ENCODE measurements around the gene DDAH1. TPM values are rescaled to one million over a fixed set of nuclear protein-coding genes. Genes with fewer than 3 reads are reported as not detected.

DDAH1 gene
- total and polyA plus RNA-seq, 2 of the 8 experiments (the other 6 are each of a cell fraction or from before 2014, with no cell fraction given) = 22.8 to 54.5 TPM

DNA sequence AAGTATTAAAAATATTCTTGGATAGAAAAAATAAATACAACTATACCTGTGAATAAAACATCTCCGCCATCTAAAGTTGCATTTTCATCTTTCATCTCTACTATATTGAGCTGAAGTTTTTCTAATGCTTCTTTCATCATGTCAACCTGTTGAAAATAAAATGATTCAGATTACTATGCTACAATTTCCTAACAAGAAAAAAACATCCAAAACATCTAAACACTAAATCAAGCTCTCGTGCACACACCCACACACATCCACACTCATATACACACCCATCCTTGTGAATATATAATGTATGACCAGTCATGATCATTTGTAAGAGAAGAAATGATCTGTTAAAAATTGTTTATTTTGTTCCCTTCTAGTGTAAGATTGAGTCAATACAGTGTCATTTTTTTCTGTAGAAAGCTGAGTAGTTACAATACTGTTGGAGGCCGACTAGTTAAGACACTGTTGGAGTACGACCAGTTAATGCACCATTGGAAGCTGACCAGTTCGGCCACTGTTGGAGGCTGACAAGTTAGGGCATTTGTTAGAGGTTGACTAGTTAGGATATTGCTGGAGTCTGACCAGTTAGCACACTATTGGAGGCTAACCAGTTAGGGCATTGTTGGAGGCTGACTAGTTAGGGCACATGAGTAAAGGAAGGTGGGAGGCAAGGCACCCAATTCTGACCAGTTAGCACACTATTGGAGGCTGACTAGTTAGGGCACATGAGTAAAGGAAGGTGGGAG, 106.1 kb downstream of the DDAH1 start:
- POLR2A ChIA-PET (ENCODE audit: partially characterized antibody) = no interaction called here
- TF ChIP-seq RXRA (IDR thresholded peaks at IDR 0.05; ENCODE audit: insufficient read depth, low read depth, low read length) (no peak), CBX8 (IDR thresholded peaks at IDR 0.05; ENCODE audit: borderline replicate concordance, low read depth, low read length) (no peak), SAP30 (IDR thresholded peaks at IDR 0.05; ENCODE audit: insufficient read depth, insufficient replicate concordance, low read length) (no peak), CEBPB (IDR thresholded peaks at IDR 0.05; ENCODE audit: low read depth, low read length) (no peak), YY1 (IDR thresholded peaks at IDR 0.05; ENCODE audit: low read depth, low read length) (no peak), GABPA (IDR thresholded peaks at IDR 0.05; ENCODE audit: borderline replicate concordance, insufficient read depth, low read length) (no peak), TCF12 (IDR thresholded peaks at IDR 0.05; ENCODE audit: low read depth, low read length) (no peak), CHD1 (IDR thresholded peaks at IDR 0.05; ENCODE audit: low read depth, low read length) (no peak), HDAC6 (IDR thresholded peaks at IDR 0.05; ENCODE audit: low read depth, low read length) (no peak), EZH2 (IDR thresholded peaks at IDR 0.05; ENCODE audit: low read depth, low read length, severe bottlenecking) (no peak), HDAC2 (IDR thresholded peaks at IDR 0.05; ENCODE audit: borderline replicate concordance in 1 of 2, low read depth in 2 of 2, low read length in 2 of 2) (no peak), EGR1 (IDR thresholded peaks at IDR 0.05; ENCODE audit: borderline replicate concordance, low read depth, low read length) (no peak)
- TF ChIP-seq, protein P1, sequence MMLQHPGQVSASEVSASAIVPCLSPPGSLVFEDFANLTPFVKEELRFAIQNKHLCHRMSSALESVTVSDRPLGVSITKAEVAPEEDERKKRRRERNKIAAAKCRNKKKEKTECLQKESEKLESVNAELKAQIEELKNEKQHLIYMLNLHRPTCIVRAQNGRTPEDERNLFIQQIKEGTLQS (IDR thresholded peaks at IDR 0.05; ENCODE audit: insufficient read depth, low read depth, low read length) = no peak

More for the DNA sequence above, 106.1 kb downstream of the DDAH1 start:
- Histone ChIP-seq H2AFZ (ENCODE audit: low read length) (no peak overlapping the region), H2BK5ac (ENCODE audit: low read depth, low read length) (no peak overlapping the region), H3K36me3 (ENCODE audit: control insufficient read depth in 2 of 4, insufficient read depth in 4 of 4, low read length in 3 of 4) (no peaks in the 10 kb centered on the region), H4K91ac (replicated peaks; ENCODE audit: insufficient read length, low read length) (no peak overlapping the region), H3K79me2 (ENCODE audit: control insufficient read depth in 1 of 2, insufficient read depth in 2 of 2, low read length in 2 of 2) (no peaks in the 10 kb centered on the region), H3K23me2 (ENCODE audit: low read depth, low read length) (no peaks in the 10 kb centered on the region), H3K4me3 (ENCODE audit: extremely low read depth in 1 of 4, insufficient read depth in 2 of 4, low read depth in 3 of 4, low read length in 4 of 4) (no peak overlapping the region), H3K4me2 (ENCODE audit: insufficient read depth in 1 of 2, low read depth in 2 of 2, low read length in 2 of 2) (no peak overlapping the region), H2BK15ac (ENCODE audit: low read length) (no peak overlapping the region), H2BK12ac (ENCODE audit: low read depth, low read length) (no peak overlapping the region), H3K27ac (ENCODE audit: low read depth, low read length) (no peak overlapping the region), H3K4me1 (replicated peaks in 1 of 4; ENCODE audit: control insufficient read depth in 3 of 4, insufficient read depth in 4 of 4, low read length in 3 of 4) (no peaks in the 10 kb centered on the region), H3K56ac (replicated peaks; ENCODE audit: insufficient read length, low read depth, low read length) (no peak overlapping the region), H3K18ac (ENCODE audit: extremely low read depth, low read length) (no peak overlapping the region), H4K8ac (ENCODE audit: extremely low read depth, insufficient read depth, low read length) (no peak overlapping the region), H4K5ac (ENCODE audit: insufficient read length, low read depth, low read length) (no peak overlapping the region), H2BK20ac (ENCODE audit: low read length) (no peak overlapping the region), H3K9ac (replicated peaks in 1 of 4; ENCODE audit: extremely low read depth in 1 of 4, low read depth in 3 of 4, low read length in 3 of 4) (no peak overlapping the region), H3K79me1 (ENCODE audit: low read depth, low read length) (no peaks in the 10 kb centered on the region), H4K20me1 (replicated peaks in 1 of 2; ENCODE audit: control insufficient read depth in 1 of 2, insufficient read depth in 2 of 2, low read length in 2 of 2) (no peaks in the 10 kb centered on the region), H3K27me3 (replicated peaks in 1 of 4; ENCODE audit: control insufficient read depth in 3 of 4, extremely low read depth in 1 of 4, insufficient read depth in 3 of 4, low read length in 3 of 4) (no peaks in the 10 kb centered on the region), H3K9me3 (ENCODE audit: insufficient read depth in 2 of 2, low read depth in 1 of 2, low read length in 1 of 2) (no peaks in the 10 kb centered on the region), H3K4ac (replicated peaks; ENCODE audit: insufficient read length, low read depth, low read length) (no peak overlapping the region), H3K14ac (ENCODE audit: insufficient read length) (no peak overlapping the region), H3K23ac (ENCODE audit: insufficient read length) (no peak overlapping the region), H2AK5ac (ENCODE audit: low read depth, low read length) (no peak overlapping the region), H2BK120ac (replicated peaks; ENCODE audit: low read depth, low read length) (no peak overlapping the region)
- no peak for DNase-seq (ENCODE audit: low read depth in 1 of 2, low spot score in 2 of 2)
- no peak for FAIRE-seq
- CTCF ChIA-PET (ENCODE audit: partially characterized antibody) = no interaction called here
- 92% methylated on average over 5 of the region's 5 CpGs; no CpG with 5 or more reads in 1 of the 2 experiments for WGBS, 2 experiments (ENCODE audit: extremely low coverage in 1 of 2, insufficient coverage in 1 of 2, insufficient read length in 1 of 2, insufficient replicate concordance in 2 of 2, low coverage in 1 of 2, low lambda C conversion rate in 2 of 2, missing lambda C conversion rate in 1 of 2)
